CD14-positive monocyte (primary cell): ENCODE results near the gene GAPDHS. TPM values are rescaled to one million over a fixed set of nuclear protein-coding genes. Genes with fewer than 3 reads are reported as not detected.
A peak's percentile ranks its signal among the peaks of the same experiment; 100 is the strongest.

Source experiments
- DNase-seq, 3 donors: peaks; one replicate each; pipeline ENCODE4 v3.0.0-alpha.2; 2011 to 2022
- H2AFZ ChIP-seq: 2 replicates; pipeline ENCODE4 v1.6.0; 2012; ENCODE audit warnings: mild to moderate bottlenecking, low read depth, low read length, inconsistent platforms; ENCODE audit not compliant: insufficient read depth, poor library complexity, severe bottlenecking
- H3K27ac ChIP-seq, 2 donors: 1 replicate in 1 of 2; 2 replicates in 1 of 2; pipeline ENCODE4 v1.5.1; 2012 to 2013; ENCODE audit warnings: low read length in 2 of 2, control low read depth in 1 of 2, inconsistent platforms in 1 of 2, low read depth in 1 of 2, mild to moderate bottlenecking in 1 of 2
- H3K27me3 ChIP-seq, 2 donors: one replicate each; pipeline versions ENCODE4 v1.6.0 to v1.6.1; 2011 to 2013; ENCODE audit warnings: low read length in 2 of 2; ENCODE audit not compliant: control insufficient read depth in 2 of 2, insufficient read depth in 2 of 2
- H3K36me3 ChIP-seq, 2 donors: replicated peaks in 1 of 2; 1 replicate in 1 of 2; 2 replicates in 1 of 2; pipeline versions ENCODE4 v1.5.1 to v1.6.1; 2012 to 2013; ENCODE audit warnings: low read length in 2 of 2, control low read depth in 1 of 2, inconsistent platforms in 1 of 2, mild to moderate bottlenecking in 1 of 2; ENCODE audit not compliant: insufficient read depth in 2 of 2, control insufficient read depth in 1 of 2
- H3K4me1 ChIP-seq, 2 donors: 1 replicate in 1 of 2; 2 replicates in 1 of 2; pipeline versions ENCODE4 v1.5.1 to v1.6.1; 2012 to 2013; ENCODE audit warnings: low read length in 2 of 2, control low read depth in 1 of 2, inconsistent platforms in 1 of 2, mild to moderate bottlenecking in 1 of 2, moderate library complexity in 1 of 2; ENCODE audit not compliant: insufficient read depth in 2 of 2, control insufficient read depth in 1 of 2
- H3K4me2 ChIP-seq: replicated peaks from 2 replicates; pipeline ENCODE3; 2012; ENCODE audit warnings: low read length, moderate library complexity, mild to moderate bottlenecking; ENCODE audit not compliant: poor library complexity, severe bottlenecking; ENCODE audit errors: extremely low read depth
- H3K4me3 ChIP-seq, 3 experiments: fragments of 200-600 bp in 1 of 3; sonication (generic) in 1 of 3; replicated peaks in 1 of 3; 1 replicate in 2 of 3; 2 replicates in 1 of 3; pipeline ENCODE4 v1.5.1; 2011 to 2013; ENCODE audit warnings: low read length in 3 of 3, mild to moderate bottlenecking in 3 of 3, control low read depth in 2 of 3, low read depth in 2 of 3, inconsistent platforms in 1 of 3, moderate library complexity in 1 of 3
- H3K79me2 ChIP-seq: 2 replicates; pipeline ENCODE4 v1.6.0; 2012; ENCODE audit warnings: mild to moderate bottlenecking, control low read depth, inconsistent platforms, low read length, moderate library complexity; ENCODE audit not compliant: insufficient read depth
- H3K9ac ChIP-seq: 2 replicates; pipeline ENCODE4 v1.6.0; 2017; ENCODE audit warnings: low read length, mild to moderate bottlenecking; ENCODE audit not compliant: insufficient read depth, poor library complexity, severe bottlenecking
- H3K9me3 ChIP-seq, 2 donors: replicated peaks in 1 of 2; 1 replicate in 1 of 2; 2 replicates in 1 of 2; pipeline versions ENCODE4 v1.5.1 to v1.6.1; 2012 to 2013; ENCODE audit warnings: low read length in 2 of 2, control low read depth in 1 of 2; ENCODE audit not compliant: control insufficient read depth in 1 of 2, insufficient read depth in 1 of 2
- H4K20me1 ChIP-seq: 2 replicates; pipeline ENCODE4 v1.6.0; 2012; ENCODE audit warnings: mild to moderate bottlenecking, low read length, control low read depth, moderate library complexity; ENCODE audit not compliant: insufficient read depth
- H3K27ac Mint-ChIP-seq, 7 donors: one replicate each; pipeline ENCODE4 v1.8.0; 2020; ENCODE audit warnings: mild to moderate bottlenecking in 7 of 7, mixed read lengths in 7 of 7, moderate library complexity in 6 of 7, inconsistent platforms in 2 of 7
- H3K27me3 Mint-ChIP-seq, 3 donors: one replicate each; pipeline ENCODE4 v1.8.0; 2021 to 2022; ENCODE audit warnings: low read depth in 3 of 3, mild to moderate bottlenecking in 3 of 3, mixed read lengths in 3 of 3, moderate library complexity in 3 of 3, inconsistent platforms in 1 of 3
- H3K36me3 Mint-ChIP-seq, 2 donors: one replicate each; pipeline ENCODE4 v1.8.0; 2020; ENCODE audit warnings: mixed read lengths in 2 of 2, inconsistent platforms in 1 of 2, mild to moderate bottlenecking in 1 of 2
- H3K4me1 Mint-ChIP-seq: one replicate; pipeline ENCODE4 v1.8.0; 2020; ENCODE audit warnings: mild to moderate bottlenecking, mixed read lengths
- H3K4me3 Mint-ChIP-seq, 2 donors: one replicate each; pipeline ENCODE4 v1.8.0; 2020; ENCODE audit warnings: mild to moderate bottlenecking in 2 of 2, mixed read lengths in 2 of 2, moderate library complexity in 1 of 2
- H3K9me3 Mint-ChIP-seq, 7 donors: one replicate each; pipeline ENCODE4 v1.8.0; 2020 to 2022; ENCODE audit warnings: mixed read lengths in 7 of 7, mild to moderate bottlenecking in 6 of 7, moderate library complexity in 6 of 7, inconsistent platforms in 2 of 7
- CTCF ChIP-seq: fragments of 200-600 bp; IDR thresholded peaks from one replicate; pipeline ENCODE4 v1.8.0; 2022; ENCODE audit warnings: antibody characterized with exemption, mild to moderate bottlenecking
- WGBS: methylation state at CpG from one replicate; pipeline ENCODE4 v1.1.5; 2013; ENCODE audit warnings: missing lambda C conversion rate; ENCODE audit not compliant: insufficient coverage; 5-methylcytosine and 5-hydroxymethylcytosine counted together
- intact Hi-C, 2 donors: fragments of 100-400 bp; cut with micrococcal nuclease; formaldehyde crosslinking; loops; one replicate each; pipeline versions ENCODE4 v1.15.0 to v1.15.1; 2023
- polyA plus RNA-seq, 3 donors: library from polyadenylated mRNA; depleted of rRNA in 1 of 3; unstranded in 2 of 3; stranded (reverse) in 1 of 3; fragments of 300-500 nt in 2 of 3; fragments of >200 nt in 1 of 3; fragmentation: Illumina TruSeq in 2 of 3; gene quantifications; 1 replicate in 2 of 3; 2 replicates in 1 of 3; pipeline ENCODE4 v1.2.3, GENCODE V29; 2012 to 2021

Gene GAPDHS
- polyA plus RNA-seq, 3 donors, result not detected

GRCh38 chr19:35514282-35514809 lies 18.9 kb upstream of the GAPDHS start:
- TF ChIP-seq CTCF, result no peak
- H3K4me3 ChIP-seq, result no peak overlapping the region
- intact Hi-C loops, result no loop called here
- Mint-ChIP-seq H3K9me3 (peaks cover 0 to 2% (median 0%) of the 10 kb centered on the region in 7 donors), H3K27ac (peak overlapping the region in 1 of 7 donors; percentile 15), H3K27me3 (peaks cover 34 to 47% (median 36%) of the 10 kb centered on the region in 3 donors), H3K4me1 (peaks cover 7% of the 10 kb centered on the region), H3K4me3 (no peak overlapping the region), H3K36me3 (peaks cover 0 to under 1% of the 10 kb centered on the region in 2 donors)
- H3K4me2 ChIP-seq, result no peak overlapping the region
- H2AFZ ChIP-seq, result no peak overlapping the region
- no peak overlapping the region for H3K9ac ChIP-seq
- peaks cover 0 to 4% of the 10 kb centered on the region in 2 donors for H3K4me1 ChIP-seq
- no peak for DNase-seq
- H3K27ac ChIP-seq, result no peak overlapping the region
- no peaks in the 10 kb centered on the region for H3K9me3 ChIP-seq
- no peaks in the 10 kb centered on the region for H3K79me2 ChIP-seq
- no peaks in the 10 kb centered on the region for H4K20me1 ChIP-seq
- 50% methylated on average over 6 of the region's 20 CpGs for WGBS
- H3K36me3 ChIP-seq, result no peaks in the 10 kb centered on the region
- H3K27me3 ChIP-seq, result peaks cover 10 to 21% of the 10 kb centered on the region in 2 donors

GRCh38 chr19:35516310-35516709 lies 16.9 kb upstream of the GAPDHS start:
- H3K4me3 ChIP-seq, result no peak overlapping the region

More at GRCh38 chr19:35516310-35516709, 16.9 kb upstream of the GAPDHS start:
- no peak overlapping the region for H3K9ac ChIP-seq
- no peaks in the 10 kb centered on the region for H3K9me3 ChIP-seq
- no peak overlapping the region for H2AFZ ChIP-seq
- H3K4me3 Mint-ChIP-seq, result no peak overlapping the region
- peaks cover 16 to 30% (median 19%) of the 10 kb centered on the region in 3 donors for H3K27me3 Mint-ChIP-seq
- no peaks in the 10 kb centered on the region for H3K79me2 ChIP-seq
- no peaks in the 10 kb centered on the region for H3K36me3 Mint-ChIP-seq
- no peak for DNase-seq
- no peak overlapping the region for H3K27ac ChIP-seq
- H3K4me2 ChIP-seq, result no peak overlapping the region
- no peak for TF ChIP-seq CTCF
- no peak overlapping the region for H3K27ac Mint-ChIP-seq
- peaks cover 0 to 3% of the 10 kb centered on the region in 2 donors for H3K27me3 ChIP-seq
- no peaks in the 10 kb centered on the region for H4K20me1 ChIP-seq
- peaks cover 0 to 2% (median 0%) of the 10 kb centered on the region in 7 donors for H3K9me3 Mint-ChIP-seq
- intact Hi-C loops, result no loop called here
- H3K4me1 Mint-ChIP-seq, result peaks cover 2% of the 10 kb centered on the region
- no CpG with 5 or more reads among the region's 3 CpGs for WGBS
- H3K4me1 ChIP-seq, result no peaks in the 10 kb centered on the region
- no peaks in the 10 kb centered on the region for H3K36me3 ChIP-seq
